ENCODE results near the gene TRPV6.

Gene TRPV6

GRCh38 chr7:142853739-142854371 lies 31.7 kb downstream of the TRPV6 start:
- peak; percentile 84 for DNase-seq (ENCODE audit: low spot score)

- no peak for DNase-seq (ENCODE audit: low spot score)
Measured at GRCh38 chr7:142851919-142852318, 33.6 kb downstream of the TRPV6 start.

DNA sequence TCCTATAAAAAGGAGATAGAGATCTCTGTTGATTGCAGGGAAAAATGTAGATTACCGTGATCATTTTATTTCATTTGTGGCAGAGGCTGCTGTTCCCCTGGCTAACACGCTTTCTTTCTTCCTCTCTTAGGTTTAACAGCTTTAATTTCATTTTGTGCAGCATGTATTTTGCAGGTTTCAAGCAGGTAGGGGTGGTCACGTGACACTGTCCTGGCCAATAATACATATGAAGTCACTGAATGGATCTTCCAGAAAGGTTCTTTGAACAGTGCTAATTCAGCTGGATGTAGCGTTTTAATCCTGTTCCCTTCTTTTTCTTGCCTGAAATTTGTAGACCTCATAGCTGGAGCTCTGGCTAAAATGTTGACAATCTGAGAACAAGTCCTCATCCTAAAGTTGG lies 34.3 kb downstream of the TRPV6 start:
- no peak for DNase-seq (ENCODE audit: low spot score)

- no peak for DNase-seq (ENCODE audit: low spot score)
Measured at GRCh38 chr7:142847353-142847752, 38.2 kb downstream of the TRPV6 start.

DNA sequence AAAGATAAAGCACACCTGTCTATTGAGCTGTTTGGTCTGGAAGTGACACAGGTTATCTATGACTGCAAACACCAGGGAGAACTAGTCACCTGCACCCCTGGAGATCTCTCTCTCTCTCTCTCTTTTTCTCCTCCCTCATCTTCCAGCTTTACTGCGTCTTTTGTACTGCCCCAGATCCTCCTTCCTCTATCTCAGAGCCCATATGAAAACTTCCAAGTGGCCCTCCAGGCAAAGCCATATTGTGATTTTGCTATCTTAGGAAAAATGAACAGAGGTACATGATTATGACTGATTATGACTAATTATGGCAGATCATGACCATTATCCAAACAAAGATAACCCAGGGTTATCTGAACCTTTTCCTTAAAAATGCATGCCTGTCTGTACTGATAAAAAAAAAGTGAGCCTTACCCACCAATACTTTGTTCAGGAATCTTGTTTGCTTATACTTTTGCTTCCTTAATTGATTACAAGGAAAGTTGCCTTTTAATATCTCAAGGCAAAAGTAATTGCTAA lies 43.2 kb downstream of the TRPV6 start:
- no peak for DNase-seq (ENCODE audit: low spot score)

DNA sequence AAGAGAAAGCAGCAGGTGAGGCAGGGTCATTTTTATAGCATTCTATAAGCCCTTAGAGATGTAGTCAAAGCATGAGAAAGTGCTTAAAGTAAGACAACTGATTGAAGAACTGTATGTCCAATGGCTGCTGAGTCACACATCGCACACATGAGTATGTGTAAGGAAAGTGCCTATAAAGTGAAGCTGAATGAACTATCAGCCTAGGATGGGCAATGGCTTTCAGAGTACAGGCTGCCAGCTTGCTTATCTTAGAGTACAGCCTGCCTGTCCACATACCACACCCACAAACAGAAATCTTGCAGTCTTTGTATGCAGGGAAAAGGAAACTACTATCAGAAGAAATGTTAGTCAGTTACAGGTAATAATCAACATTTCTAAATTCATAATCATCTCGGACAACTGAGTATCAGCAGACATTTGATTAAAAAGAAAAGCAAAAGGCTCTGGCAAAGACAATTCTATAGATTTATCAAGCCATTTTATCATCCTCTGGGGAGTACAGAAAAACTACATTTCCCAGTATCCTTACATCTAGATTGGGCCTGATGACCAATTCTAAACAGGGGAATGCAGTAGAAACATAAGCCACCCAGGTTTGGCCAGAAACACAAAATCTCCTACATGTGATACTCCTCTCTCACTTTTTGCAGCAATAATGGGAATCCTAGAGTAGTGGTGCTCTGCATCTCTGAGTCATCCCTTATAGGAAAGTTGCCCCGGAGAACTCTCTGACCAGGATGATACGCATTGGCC lies 46.9 kb downstream of the TRPV6 start:
- DNase-seq (ENCODE audit: low spot score): peak; percentile 25

GRCh38 chr7:142836426-142836825 lies 49.1 kb downstream of the TRPV6 start:
- no peak for DNase-seq (ENCODE audit: low spot score)

DNA sequence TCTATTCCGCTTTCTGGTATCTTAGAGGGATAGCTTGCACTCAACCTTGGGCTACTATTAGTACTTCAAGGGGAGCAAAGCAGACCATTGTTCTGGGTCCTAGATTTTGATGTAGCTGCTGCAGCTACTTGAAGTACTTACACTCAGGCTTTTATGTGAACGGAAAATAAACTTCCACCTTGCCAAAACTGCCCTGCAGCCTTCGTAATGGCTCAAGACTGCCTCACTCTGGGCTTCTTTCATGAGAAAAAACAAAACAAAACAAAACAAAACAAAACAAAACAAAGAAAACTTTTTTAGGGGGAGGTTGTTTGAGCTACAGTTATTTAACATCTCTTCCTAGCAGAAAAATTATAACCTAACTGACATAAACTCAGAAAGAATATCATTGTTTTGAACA lies 50.1 kb downstream of the TRPV6 start:
- no peak for DNase-seq (ENCODE audit: low spot score)

DNA sequence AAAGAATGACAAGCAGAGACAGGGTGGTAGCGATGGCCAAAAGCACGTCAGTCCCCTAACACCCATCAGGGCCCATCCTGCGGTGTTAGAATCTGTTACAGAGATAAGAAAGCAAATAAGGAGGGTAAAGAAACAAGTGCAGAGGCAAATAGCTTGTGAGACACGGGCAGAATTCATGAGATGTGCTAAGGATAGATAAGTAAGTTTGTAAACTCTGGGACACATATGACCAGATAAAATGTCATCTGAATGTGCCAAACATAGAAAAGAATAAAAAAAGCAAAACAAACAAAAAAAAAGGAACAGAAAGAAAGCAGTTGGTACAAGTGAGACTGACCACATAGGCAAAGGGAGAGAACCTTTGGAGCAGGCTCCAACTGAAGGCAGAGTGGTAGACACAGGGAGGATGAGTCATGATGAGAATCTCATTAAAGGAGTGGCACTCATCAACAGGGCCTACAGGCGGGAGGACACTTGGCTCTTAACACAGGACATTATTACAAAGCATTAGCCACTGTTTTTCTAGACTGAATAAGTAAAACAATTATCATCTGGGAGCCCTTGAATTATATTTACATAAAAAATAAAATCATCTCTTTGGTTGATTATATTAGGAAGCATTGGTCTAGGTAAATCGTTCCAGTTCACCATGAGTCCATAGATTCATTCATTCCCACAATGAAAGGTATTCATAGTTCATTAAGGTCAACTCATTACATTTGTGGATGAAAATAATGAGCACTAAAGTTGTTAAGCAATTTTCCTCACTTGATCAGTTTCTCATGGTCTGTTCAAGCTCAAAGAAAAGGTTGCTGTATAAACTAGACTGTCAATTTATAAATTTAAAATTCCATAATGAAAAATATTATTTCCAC lies 52.1 kb downstream of the TRPV6 start:
- DNase-seq (ENCODE audit: low spot score): peak; percentile 73

DNA sequence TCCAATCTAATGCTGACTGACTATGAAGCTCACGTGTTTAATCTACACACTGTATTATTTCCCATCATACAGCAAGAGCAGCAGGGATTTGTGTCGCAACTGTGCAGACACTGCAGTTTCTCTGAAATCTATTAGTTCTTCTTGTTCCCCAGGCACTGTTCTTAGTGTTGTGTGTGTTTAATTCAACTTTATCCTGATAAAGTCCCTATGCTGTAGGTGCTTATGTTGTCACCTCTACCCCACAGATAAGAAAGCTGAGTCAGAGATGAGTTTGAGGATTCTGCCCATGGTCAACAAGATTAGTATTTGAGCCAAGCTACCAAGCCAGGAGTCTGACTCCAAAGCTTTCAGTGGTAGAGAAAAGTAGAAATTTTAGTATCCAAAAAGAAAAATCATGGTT lies 53.1 kb downstream of the TRPV6 start:
- DNase-seq (ENCODE audit: low spot score): no peak

GRCh38 chr7:142827951-142828500 lies 57.5 kb downstream of the TRPV6 start:
- peak; percentile 42 for DNase-seq (ENCODE audit: low spot score)

DNA sequence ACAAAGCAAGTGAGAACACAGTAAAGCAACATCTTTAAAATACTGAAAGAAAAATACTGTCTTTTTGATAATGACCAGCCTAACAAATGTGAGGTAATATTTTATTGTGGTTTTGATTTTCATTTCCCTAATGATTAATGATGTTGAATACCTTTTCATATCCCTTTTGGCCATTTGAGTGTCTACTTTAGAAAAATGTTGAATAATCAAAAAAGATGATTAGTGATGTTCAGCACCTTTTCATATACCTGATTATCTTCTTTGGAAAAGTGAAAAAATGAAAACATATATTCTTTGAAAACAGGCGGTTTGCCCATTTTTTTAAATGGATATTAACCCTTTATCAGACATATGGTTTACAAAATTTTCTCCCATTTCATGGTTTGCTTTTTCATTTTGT lies 62.8 kb downstream of the TRPV6 start:
- DNase-seq (ENCODE audit: low spot score): no peak

Measured in SW480 (cell line).